Lung (tissue), 12 donors: ENCODE measurements around the gene IGSF3. TPM values are rescaled to one million over a fixed set of nuclear protein-coding genes. Genes with fewer than 3 reads are reported as not detected.

Experiments used
- ATAC-seq: fragments of 200-7000 bp; cut with Tn5 transposase; one replicate; pipeline ENCODE4 v1.9.1; 2020; ENCODE audit warnings: moderate number of reproducible peaks; ENCODE audit not compliant: insufficient read depth, low FRiP score
- DNase-seq, 3 donors: peaks; one replicate each; pipeline ENCODE4 v3.0.0-alpha.2; 2013 to 2017
- H3K27ac ChIP-seq, 2 donors: one replicate each; pipeline ENCODE4 v1.5.1; 2013; ENCODE audit warnings: mild to moderate bottlenecking in 2 of 2, moderate library complexity in 2 of 2, control low read depth in 1 of 2, inconsistent platforms in 1 of 2, low read depth in 1 of 2, low read length in 1 of 2
- H3K27me3 ChIP-seq, 3 donors: one replicate each; pipeline ENCODE4 v1.5.1; 2013; ENCODE audit warnings: low read length in 2 of 3; ENCODE audit not compliant: control insufficient read depth in 3 of 3, insufficient read depth in 3 of 3
- H3K36me3 ChIP-seq, 4 donors: one replicate each; pipeline ENCODE4 v1.5.1; 2013; ENCODE audit warnings: low read length in 4 of 4, mild to moderate bottlenecking in 1 of 4, moderate library complexity in 1 of 4; ENCODE audit not compliant: control insufficient read depth in 4 of 4, insufficient read depth in 4 of 4
- H3K4me1 ChIP-seq, 5 donors: one replicate each; pipeline ENCODE4 v1.5.1; 2013; ENCODE audit warnings: low read length in 5 of 5, mild to moderate bottlenecking in 2 of 5, moderate library complexity in 1 of 5; ENCODE audit not compliant: control insufficient read depth in 5 of 5, insufficient read depth in 5 of 5
- H3K4me3 ChIP-seq: one replicate; pipeline ENCODE4 v1.5.1; 2013; ENCODE audit warnings: mild to moderate bottlenecking, control low read depth, moderate library complexity
- H3K9ac ChIP-seq, 2 donors: one replicate each; pipeline ENCODE4 v1.5.1; 2013; ENCODE audit warnings: low read length in 2 of 2, control low read depth in 1 of 2; ENCODE audit not compliant: insufficient read depth in 1 of 2
- H3K9me3 ChIP-seq, 4 donors: one replicate each; pipeline ENCODE4 v1.5.1; 2013; ENCODE audit warnings: low read length in 3 of 4, mild to moderate bottlenecking in 1 of 4, moderate library complexity in 1 of 4; ENCODE audit not compliant: control insufficient read depth in 4 of 4, insufficient read depth in 3 of 4
- WGBS, 2 donors: extraction: QIAGEN DNeasy Blood & Tissue Kit; methylation state at CpG; one replicate each; pipeline ENCODE4 v1.1.7; 2013; 5-methylcytosine and 5-hydroxymethylcytosine counted together
- polyA plus RNA-seq, 2 donors: library from polyadenylated mRNA; stranded (reverse); fragments of 200-250 nt; gene quantifications; one replicate each; pipeline ENCODE4 v1.2.1, GENCODE V29; 2013
- total RNA-seq, 2 donors: library from RNA; depleted of rRNA in 1 of 2; stranded (reverse); fragments of >200 nt in 1 of 2; gene quantifications; one replicate each; pipeline ENCODE4 v1.2.1, GENCODE V29; 2014 to 2021
- TF ChIP-seq, protein P1 (sequence below): IDR thresholded peaks from 2 replicates; pipeline ENCODE4 v1.5.1; 2012; ENCODE audit warnings: mild to moderate bottlenecking; ENCODE audit errors: control extremely low read depth, extremely low read depth
- donor health status: control.
- donor health status: control.
- donor health status: Bipolar disorder and iron deficiency.
- donor health status: healthy.
- donor health status: DM: yes; HTN: yes; CAD: no.

The IGSF3 gene
- total and polyA plus RNA-seq, 4 donors = 6.3 to 48.5 (median 13.3) TPM

DNA sequence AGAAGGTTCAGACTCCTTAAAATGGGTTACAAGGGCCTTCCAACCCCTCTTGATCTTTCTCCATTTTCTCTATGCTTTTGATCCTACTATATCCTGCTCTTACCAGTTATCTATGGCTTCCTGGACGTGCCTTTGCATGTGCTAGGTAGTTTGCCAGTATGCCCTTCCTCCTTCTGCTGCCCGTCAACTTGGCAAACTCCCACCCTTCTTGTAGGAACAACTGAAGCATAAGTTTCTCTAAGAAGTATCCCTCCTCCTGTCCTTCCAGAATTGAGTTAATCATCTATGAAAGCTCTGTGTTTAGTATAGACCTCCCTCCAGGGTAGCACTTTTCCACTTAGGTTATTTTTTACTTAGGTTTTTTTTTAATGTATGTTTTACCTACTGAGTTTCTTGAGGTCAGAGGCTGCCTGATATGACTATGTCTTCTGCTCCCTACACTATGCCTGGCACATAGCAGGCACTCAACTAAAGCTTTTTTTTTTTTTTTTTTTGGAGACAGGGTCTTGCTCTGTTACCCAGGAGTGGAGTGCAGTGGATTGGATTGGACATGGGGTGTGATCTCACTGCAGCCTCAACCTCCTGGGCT lies 10.0 kb upstream of the IGSF3 start:
- WGBS, 2 donors = 45 to 67% methylated on average over 2 of the region's 2 CpGs
- TF ChIP-seq, protein P1, sequence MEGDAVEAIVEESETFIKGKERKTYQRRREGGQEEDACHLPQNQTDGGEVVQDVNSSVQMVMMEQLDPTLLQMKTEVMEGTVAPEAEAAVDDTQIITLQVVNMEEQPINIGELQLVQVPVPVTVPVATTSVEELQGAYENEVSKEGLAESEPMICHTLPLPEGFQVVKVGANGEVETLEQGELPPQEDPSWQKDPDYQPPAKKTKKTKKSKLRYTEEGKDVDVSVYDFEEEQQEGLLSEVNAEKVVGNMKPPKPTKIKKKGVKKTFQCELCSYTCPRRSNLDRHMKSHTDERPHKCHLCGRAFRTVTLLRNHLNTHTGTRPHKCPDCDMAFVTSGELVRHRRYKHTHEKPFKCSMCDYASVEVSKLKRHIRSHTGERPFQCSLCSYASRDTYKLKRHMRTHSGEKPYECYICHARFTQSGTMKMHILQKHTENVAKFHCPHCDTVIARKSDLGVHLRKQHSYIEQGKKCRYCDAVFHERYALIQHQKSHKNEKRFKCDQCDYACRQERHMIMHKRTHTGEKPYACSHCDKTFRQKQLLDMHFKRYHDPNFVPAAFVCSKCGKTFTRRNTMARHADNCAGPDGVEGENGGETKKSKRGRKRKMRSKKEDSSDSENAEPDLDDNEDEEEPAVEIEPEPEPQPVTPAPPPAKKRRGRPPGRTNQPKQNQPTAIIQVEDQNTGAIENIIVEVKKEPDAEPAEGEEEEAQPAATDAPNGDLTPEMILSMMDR = no peak
- H3K27ac ChIP-seq = no peak overlapping the region
- ATAC-seq (no peak), DNase-seq (no peak)
- H3K36me3 ChIP-seq = no peaks in the 10 kb centered on the region
- H3K9ac ChIP-seq = no peak overlapping the region
- H3K9me3 ChIP-seq = no peaks in the 10 kb centered on the region
- peaks cover 0 to 7% (median 0%) of the 10 kb centered on the region in 5 donors for H3K4me1 ChIP-seq
- no peak overlapping the region for H3K4me3 ChIP-seq
- no peaks in the 10 kb centered on the region for H3K27me3 ChIP-seq

GRCh38 chr1:116676291-116676690 lies 8.8 kb upstream of the IGSF3 start:
- ATAC-seq (no peak), DNase-seq (no peak)
- 92 to 94% methylated on average over 2 of the region's 2 CpGs for WGBS, 2 donors
- Histone ChIP-seq H3K27ac (no peak overlapping the region), H3K27me3 (no peaks in the 10 kb centered on the region), H3K4me3 (no peak overlapping the region), H3K36me3 (no peaks in the 10 kb centered on the region), H3K4me1 (peaks cover 0 to 10% (median 0%) of the 10 kb centered on the region in 5 donors), H3K9ac (no peak overlapping the region), H3K9me3 (no peaks in the 10 kb centered on the region)
- TF ChIP-seq, protein P1 = no peak

DNA sequence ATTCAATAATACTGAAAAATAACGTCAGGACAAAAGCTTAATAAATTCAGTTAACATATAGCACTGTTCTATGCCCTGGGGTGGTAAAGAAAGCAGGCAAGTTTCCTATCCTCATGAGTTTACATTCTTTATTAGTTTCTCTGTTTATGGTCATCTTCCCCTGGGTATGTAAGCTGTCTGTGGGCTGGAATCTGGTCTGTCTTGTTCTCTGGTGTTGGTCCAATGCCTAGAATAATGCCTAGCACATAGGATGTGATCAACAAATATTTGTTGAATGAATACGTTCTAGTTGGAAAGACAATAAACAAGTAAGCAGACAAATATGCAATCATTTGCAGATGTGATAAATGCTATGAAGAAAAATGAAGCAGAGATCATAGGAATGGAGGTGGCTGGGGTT lies 7.2 kb upstream of the IGSF3 start:
- H3K27ac ChIP-seq = no peak overlapping the region
- no peak for DNase-seq
- WGBS, 2 donors = 69 to 81% methylated on average over 2 of the region's 2 CpGs
- H3K9me3 ChIP-seq = no peaks in the 10 kb centered on the region
- no peak for ATAC-seq
- TF ChIP-seq, protein P1 = no peak
- no peak overlapping the region for H3K4me3 ChIP-seq
- H3K4me1 ChIP-seq = peaks cover 0 to 10% (median 0%) of the 10 kb centered on the region in 5 donors
- H3K27me3 ChIP-seq = no peaks in the 10 kb centered on the region
- no peak overlapping the region for H3K9ac ChIP-seq
- no peaks in the 10 kb centered on the region for H3K36me3 ChIP-seq
